Naive thymus-derived CD4-positive, alpha-beta T cell (primary cell): Measurements from ENCODE around the gene SAMMSON. TPM values are rescaled to one million over a fixed set of nuclear protein-coding genes. Genes with fewer than 3 reads are reported as not detected.

Experiments used
- ATAC-seq: fragments of 150-1000 bp; cut with Tn5 transposase; 2 replicates; pipeline ENCODE4 v1.10.0; 2021; ENCODE audit warnings: mild to moderate bottlenecking, moderate library complexity
- CTCF ChIA-PET: fragments of 350-600 bp; sonication (Branson Sonifier 250); formaldehyde crosslinking; loops from one replicate; lab custom pipeline; 2021; ENCODE audit warnings: antibody characterized with exemption; lab: Charles Lee
- POLR2A ChIA-PET: fragments of 350-600 bp; sonication (Branson Sonifier 250); formaldehyde crosslinking; loops from one replicate; lab custom pipeline; 2021; ENCODE audit warnings: antibody characterized with exemption, inconsistent platforms; lab: Charles Lee
- DNase-seq, 9 donors: peaks; one replicate each; pipeline versions ENCODE4 v3.0.0 to v3.0.0-alpha.2; 2020 to 2022; ENCODE audit warnings: mixed read lengths in 1 of 9
- H3K27ac ChIP-seq: one replicate; pipeline ENCODE4 v1.7.0; 2013; ENCODE audit warnings: mild to moderate bottlenecking, low read depth, low read length, moderate library complexity
- H3K27me3 ChIP-seq, 2 donors: one replicate each; pipeline ENCODE4 v1.7.0; 2013; ENCODE audit warnings: low read length in 2 of 2, mild to moderate bottlenecking in 2 of 2, moderate library complexity in 2 of 2; ENCODE audit not compliant: control insufficient read depth in 2 of 2, insufficient read depth in 2 of 2
- H3K36me3 ChIP-seq, 3 experiments: 1 replicate in 2 of 3; 2 replicates in 1 of 3; pipeline ENCODE4 v1.7.0; 2013; ENCODE audit warnings: low read length in 3 of 3, mild to moderate bottlenecking in 3 of 3, moderate library complexity in 1 of 3; ENCODE audit not compliant: insufficient read depth in 3 of 3, control insufficient read depth in 2 of 3
- H3K4me1 ChIP-seq, 2 donors: one replicate each; pipeline ENCODE4 v1.7.0; 2013; ENCODE audit warnings: low read length in 2 of 2, mild to moderate bottlenecking in 2 of 2, moderate library complexity in 1 of 2; ENCODE audit not compliant: control insufficient read depth in 2 of 2, insufficient read depth in 2 of 2
- H3K4me3 ChIP-seq: 2 replicates; pipeline ENCODE4 v1.7.0; 2013; ENCODE audit warnings: mild to moderate bottlenecking, low read length
- H3K9me3 ChIP-seq, 3 experiments: 1 replicate in 2 of 3; 2 replicates in 1 of 3; pipeline ENCODE4 v1.7.0; 2013; ENCODE audit warnings: low read length in 3 of 3; ENCODE audit not compliant: control insufficient read depth in 2 of 3
- H3K27ac Mint-ChIP-seq, 9 donors: one replicate each; pipeline ENCODE4 v1.8.0; 2020 to 2022; ENCODE audit warnings: mixed read lengths in 9 of 9, mild to moderate bottlenecking in 8 of 9, moderate library complexity in 5 of 9, inconsistent platforms in 2 of 9
- H3K27me3 Mint-ChIP-seq, 5 donors: one replicate each; pipeline ENCODE4 v1.8.0; 2021 to 2022; ENCODE audit warnings: mixed read lengths in 5 of 5, mild to moderate bottlenecking in 1 of 5
- H3K36me3 Mint-ChIP-seq, 5 donors: one replicate each; pipeline ENCODE4 v1.8.0; 2020 to 2022; ENCODE audit warnings: mixed read lengths in 5 of 5, mild to moderate bottlenecking in 3 of 5, inconsistent platforms in 1 of 5
- H3K4me1 Mint-ChIP-seq, 7 donors: one replicate each; pipeline ENCODE4 v1.8.0; 2020 to 2022; ENCODE audit warnings: mixed read lengths in 7 of 7, mild to moderate bottlenecking in 3 of 7, inconsistent platforms in 1 of 7
- H3K4me3 Mint-ChIP-seq, 10 donors: one replicate each; pipeline ENCODE4 v1.8.0; 2020 to 2022; ENCODE audit warnings: mild to moderate bottlenecking in 10 of 10, mixed read lengths in 10 of 10, moderate library complexity in 6 of 10, inconsistent platforms in 2 of 10
- H3K9me3 Mint-ChIP-seq, 11 donors: one replicate each; pipeline ENCODE4 v1.8.0; 2020 to 2022; ENCODE audit warnings: mixed read lengths in 11 of 11, mild to moderate bottlenecking in 4 of 11, inconsistent platforms in 1 of 11, moderate library complexity in 1 of 11
- intact Hi-C, 2 donors: fragments of 100-400 bp; cut with micrococcal nuclease; formaldehyde crosslinking; loops; one replicate each; pipeline ENCODE4 v1.15.1; 2023
- polyA plus RNA-seq, 2 donors: library from polyadenylated mRNA; unstranded; fragments of 300-500 nt; fragmentation: Illumina TruSeq; gene quantifications; one replicate each; pipeline ENCODE4 v1.2.3, GENCODE V29; 2021
- total RNA-seq, 6 experiments: library from RNA in 5 of 6; stranded (reverse) in 5 of 6; gene quantifications; 1 replicate in 5 of 6; 2 replicates in 1 of 6; pipeline ENCODE4 v1.2.3 and lab custom pipeline; 2021 to 2026

Gene SAMMSON
- total and polyA plus RNA-seq, 7 experiments from 2014 or later = not detected

DNA sequence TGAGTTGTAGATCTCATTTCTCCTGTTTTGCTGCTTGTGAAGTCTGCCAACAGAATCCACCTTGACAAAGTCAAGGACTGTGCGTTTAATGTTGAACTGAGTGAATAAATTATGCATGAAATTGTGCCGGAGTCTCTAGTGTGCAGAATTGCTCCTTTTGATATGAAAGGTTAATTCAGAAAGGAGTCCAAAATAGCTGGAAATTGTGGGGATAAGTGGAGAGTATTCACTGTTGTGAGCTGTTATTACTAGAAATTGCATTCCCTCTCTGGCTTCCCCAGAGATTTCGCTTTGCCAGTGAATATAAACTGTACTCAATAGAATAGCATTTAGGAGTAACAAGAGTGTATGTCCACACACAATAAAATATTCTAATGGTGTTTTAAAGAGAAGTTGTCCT, 43.1 kb downstream of the SAMMSON start:
- H3K27me3 ChIP-seq = no peaks in the 10 kb centered on the region
- ATAC-seq (no peak), DNase-seq (no peak)
- ChIA-PET CTCF (interaction anchor here (1.1 kb wide), 1 partner anchor 22 kb away, joined by 3 read pairs; no protein-coding TSS in a partner anchor), POLR2A (no interaction called here)
- H3K9me3 ChIP-seq = no peaks in the 10 kb centered on the region
- peaks cover 0 to 6% (median 2%) of the 10 kb centered on the region in 11 donors for H3K9me3 Mint-ChIP-seq
- no peak overlapping the region for H3K27ac ChIP-seq
- peaks cover 0 to 11% (median 6%) of the 10 kb centered on the region in 5 donors for H3K27me3 Mint-ChIP-seq
- H3K4me1 ChIP-seq = no peaks in the 10 kb centered on the region
- H3K4me3 ChIP-seq = no peak overlapping the region
- H3K27ac Mint-ChIP-seq = no peak overlapping the region
- no peaks in the 10 kb centered on the region for H3K36me3 Mint-ChIP-seq
- H3K4me3 Mint-ChIP-seq = no peak overlapping the region
- no peaks in the 10 kb centered on the region for H3K4me1 Mint-ChIP-seq
- intact Hi-C loops = no loop called here
- H3K36me3 ChIP-seq = no peaks in the 10 kb centered on the region

DNA sequence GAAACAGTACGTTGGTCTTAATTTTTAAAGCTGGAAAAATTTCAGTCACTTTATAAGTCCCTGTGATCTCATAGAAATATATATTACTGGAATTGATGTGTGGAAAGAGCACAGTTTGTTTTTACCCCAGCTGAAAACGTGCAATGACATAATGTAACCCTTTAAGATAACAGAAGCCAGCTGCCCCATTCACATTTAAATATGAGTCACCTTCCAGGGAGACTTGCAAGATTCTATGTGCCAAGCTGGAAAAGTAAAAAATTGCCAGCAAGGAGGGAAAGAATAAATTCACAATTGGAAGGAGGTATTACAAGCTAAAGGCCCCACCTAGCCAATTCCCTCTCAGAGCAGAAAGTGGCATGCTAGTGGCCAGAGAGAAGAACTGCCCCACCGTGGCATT, 50.2 kb downstream of the SAMMSON start:
- Mint-ChIP-seq H3K9me3 (no peaks in the 10 kb centered on the region), H3K27ac (no peak overlapping the region), H3K4me3 (no peak overlapping the region), H3K27me3 (peaks cover 3 to 23% (median 13%) of the 10 kb centered on the region in 5 donors), H3K36me3 (no peaks in the 10 kb centered on the region), H3K4me1 (no peaks in the 10 kb centered on the region)
- no peaks in the 10 kb centered on the region for H3K4me1 ChIP-seq
- no peaks in the 10 kb centered on the region for H3K36me3 ChIP-seq
- no peak for ATAC-seq
- ChIA-PET POLR2A (no interaction called here), CTCF (no interaction called here)
- no peak overlapping the region for H3K4me3 ChIP-seq
- no peaks in the 10 kb centered on the region for H3K27me3 ChIP-seq
- H3K27ac ChIP-seq = no peak overlapping the region
- H3K9me3 ChIP-seq = no peaks in the 10 kb centered on the region
- intact Hi-C loops = no loop called here
- no peak for DNase-seq

- Mint-ChIP-seq H3K36me3 (no peaks in the 10 kb centered on the region), H3K4me3 (no peak overlapping the region), H3K4me1 (no peaks in the 10 kb centered on the region), H3K27me3 (peaks cover 5 to 34% (median 22%) of the 10 kb centered on the region in 5 donors), H3K9me3 (no peaks in the 10 kb centered on the region), H3K27ac (no peak overlapping the region)
- no peak overlapping the region for H3K27ac ChIP-seq
- DNase-seq (no peak), ATAC-seq (peak; percentile 54)
- H3K36me3 ChIP-seq = no peaks in the 10 kb centered on the region
- no peaks in the 10 kb centered on the region for H3K9me3 ChIP-seq
- CTCF ChIA-PET = no interaction called here
- POLR2A ChIA-PET = no interaction called here
- no peaks in the 10 kb centered on the region for H3K4me1 ChIP-seq
- no peak overlapping the region for H3K4me3 ChIP-seq
- intact Hi-C loops = no loop called here
- H3K27me3 ChIP-seq = peaks cover 0 to 3% of the 10 kb centered on the region in 2 donors
Observed at GRCh38 chr3:70053293-70053692, 53.8 kb downstream of the SAMMSON start.

DNA sequence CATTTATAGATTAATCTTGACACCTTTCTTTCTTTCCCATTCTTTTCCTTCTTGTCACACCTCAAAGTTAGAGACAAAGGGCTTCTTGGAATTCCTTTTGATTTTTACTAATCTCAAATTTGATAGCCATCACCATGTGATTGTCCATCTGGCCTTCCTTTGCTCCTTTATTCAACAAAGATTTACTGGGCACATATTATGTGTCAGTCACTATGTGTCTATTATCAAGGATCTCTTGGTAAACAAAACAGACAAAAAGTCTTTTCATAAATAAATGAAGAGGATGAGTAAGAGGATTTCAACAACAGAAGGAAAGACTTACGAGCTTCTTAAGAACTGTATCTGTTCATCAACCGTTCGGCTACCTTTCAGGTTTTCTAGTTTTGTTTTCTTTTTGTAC, 56.5 kb downstream of the SAMMSON start:
- Histone ChIP-seq H3K27me3 (peaks cover 0 to 3% of the 10 kb centered on the region in 2 donors), H3K4me3 (no peak overlapping the region), H3K27ac (no peak overlapping the region), H3K4me1 (no peaks in the 10 kb centered on the region), H3K9me3 (no peaks in the 10 kb centered on the region), H3K36me3 (no peaks in the 10 kb centered on the region)
- Mint-ChIP-seq H3K9me3 (no peaks in the 10 kb centered on the region), H3K4me1 (no peaks in the 10 kb centered on the region), H3K27me3 (peaks cover 5 to 25% (median 19%) of the 10 kb centered on the region in 5 donors), H3K27ac (no peak overlapping the region), H3K4me3 (no peak overlapping the region), H3K36me3 (no peaks in the 10 kb centered on the region)
- no peak for DNase-seq
- intact Hi-C loops = no loop called here
- ChIA-PET POLR2A (no interaction called here), CTCF (no interaction called here)
- no peak for ATAC-seq

- Mint-ChIP-seq H3K27me3 (peaks cover 5 to 23% (median 19%) of the 10 kb centered on the region in 5 donors), H3K27ac (no peak overlapping the region), H3K4me3 (no peak overlapping the region), H3K4me1 (no peaks in the 10 kb centered on the region), H3K9me3 (no peaks in the 10 kb centered on the region), H3K36me3 (no peaks in the 10 kb centered on the region)
- no peaks in the 10 kb centered on the region for H3K4me1 ChIP-seq
- H3K27ac ChIP-seq = no peak overlapping the region
- peaks cover 0 to 3% of the 10 kb centered on the region in 2 donors for H3K27me3 ChIP-seq
- POLR2A ChIA-PET = no interaction called here
- ATAC-seq (no peak), DNase-seq (no peak)
- H3K4me3 ChIP-seq = no peak overlapping the region
- intact Hi-C loops = no loop called here
- no peaks in the 10 kb centered on the region for H3K9me3 ChIP-seq
- H3K36me3 ChIP-seq = no peaks in the 10 kb centered on the region
- CTCF ChIA-PET = no interaction called here
Observed at GRCh38 chr3:70057426-70057825, 57.9 kb downstream of the SAMMSON start.

- Histone ChIP-seq H3K9me3 (no peaks in the 10 kb centered on the region), H3K4me3 (no peak overlapping the region), H3K27ac (no peak overlapping the region), H3K36me3 (no peaks in the 10 kb centered on the region), H3K27me3 (peaks cover 0 to 3% of the 10 kb centered on the region in 2 donors), H3K4me1 (no peaks in the 10 kb centered on the region)
- ATAC-seq = no peak
- H3K27ac Mint-ChIP-seq = no peak overlapping the region
- H3K9me3 Mint-ChIP-seq = no peaks in the 10 kb centered on the region
- no peaks in the 10 kb centered on the region for H3K36me3 Mint-ChIP-seq
- H3K27me3 Mint-ChIP-seq = peaks cover 0 to 11% (median 2%) of the 10 kb centered on the region in 5 donors
- ChIA-PET POLR2A (no interaction called here), CTCF (no interaction called here)
- H3K4me3 Mint-ChIP-seq = no peak overlapping the region
- no peak for DNase-seq
- intact Hi-C loops = loop anchor here in 1 of 2 donors (10.0 kb wide), 1 partner anchor 1794 kb away; no protein-coding TSS in a partner anchor
- H3K4me1 Mint-ChIP-seq = no peaks in the 10 kb centered on the region
Observed at GRCh38 chr3:70061096-70061495, 61.6 kb downstream of the SAMMSON start.

GRCh38 chr3:70064194-70064779, 64.8 kb downstream of the SAMMSON start:
- Histone ChIP-seq H3K4me3 (no peak overlapping the region), H3K4me1 (no peaks in the 10 kb centered on the region), H3K27ac (no peak overlapping the region), H3K36me3 (no peaks in the 10 kb centered on the region), H3K9me3 (no peaks in the 10 kb centered on the region), H3K27me3 (no peaks in the 10 kb centered on the region)
- POLR2A ChIA-PET = no interaction called here
- DNase-seq = peak in 5 of 9 donors; percentile 4 to 12 (median 8)
- Mint-ChIP-seq H3K27ac (no peak overlapping the region), H3K9me3 (no peaks in the 10 kb centered on the region), H3K27me3 (peaks cover 0 to 15% (median 7%) of the 10 kb centered on the region in 5 donors), H3K4me1 (no peaks in the 10 kb centered on the region), H3K36me3 (no peaks in the 10 kb centered on the region), H3K4me3 (no peak overlapping the region)
- ATAC-seq = no peak
- CTCF ChIA-PET = interaction anchor here (0.7 to 1.1 kb wide), 4 partner anchors 16 to 72 kb away, joined by 3 to 4 read pairs (median 4); no protein-coding TSS in a partner anchor
- intact Hi-C loops = loop anchor here in 1 of 2 donors (1.0 to 10.0 kb wide), 2 partner anchors 1617 to 1791 kb away; no protein-coding TSS in a partner anchor
